ENCODE data around the gene LDLRAP1.
"Not testable (repeated sequence)": the region's sequence is repeated elsewhere in the genome, so short reads cannot be mapped to it uniquely, and the experiment has no call there.

The LDLRAP1 gene

DNA sequence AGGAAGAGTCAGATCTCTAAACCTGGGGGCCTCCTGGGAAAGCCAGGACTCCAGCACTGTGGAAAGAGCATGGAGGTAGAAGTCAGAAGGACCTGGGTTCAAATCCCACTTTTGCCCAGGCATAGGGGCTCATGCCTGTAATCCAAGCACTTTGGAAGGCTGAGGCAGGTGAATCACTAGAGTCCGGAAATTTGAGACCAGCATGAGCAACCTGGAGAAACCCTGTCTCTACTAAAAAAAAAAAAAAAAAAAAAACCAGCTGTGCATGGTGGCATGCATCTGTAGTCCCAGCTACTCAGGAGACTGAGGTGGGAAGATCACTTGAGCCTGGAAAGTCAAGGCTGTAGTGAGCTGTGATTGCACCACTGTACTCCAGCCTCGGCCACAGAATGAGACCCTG, 31.8 kb downstream of the LDLRAP1 start:
- no peak for DNase-seq (ENCODE audit: low read depth, low spot score)

DNA sequence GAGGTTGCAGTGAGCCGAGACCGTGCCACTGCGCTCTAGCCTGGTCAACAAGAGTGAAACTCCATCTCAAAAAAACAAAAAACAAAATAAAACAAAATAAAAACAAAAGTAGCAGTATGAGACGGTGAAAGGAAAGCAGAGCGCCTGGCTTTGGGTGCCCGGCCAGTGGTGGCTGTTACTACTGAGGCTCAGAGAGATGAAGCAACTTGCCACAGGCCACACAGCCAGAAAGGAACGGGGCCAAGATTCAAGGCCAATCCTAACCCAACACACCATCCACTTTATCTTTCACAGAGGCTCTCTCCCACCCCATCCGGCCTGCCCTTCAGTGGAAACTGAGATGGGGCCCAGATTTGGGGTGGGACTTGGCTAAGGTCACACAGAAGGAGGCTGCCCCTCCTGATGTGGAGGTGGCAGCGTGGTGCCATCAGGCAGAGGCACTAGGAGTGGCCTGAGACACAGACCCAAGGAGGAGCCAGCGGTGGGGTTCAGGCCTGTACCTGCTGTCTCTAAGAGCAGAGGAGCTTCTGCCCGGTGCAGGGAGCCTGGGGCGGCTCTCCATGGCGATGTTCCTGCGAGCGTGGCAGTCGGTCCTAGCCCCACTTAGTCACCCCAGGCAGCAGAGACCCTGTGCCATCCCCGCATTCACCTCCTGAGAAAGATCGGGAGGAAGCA, 33.2 kb downstream of the LDLRAP1 start:
- DNase-seq (ENCODE audit: low read depth, low spot score) = no peak

DNA sequence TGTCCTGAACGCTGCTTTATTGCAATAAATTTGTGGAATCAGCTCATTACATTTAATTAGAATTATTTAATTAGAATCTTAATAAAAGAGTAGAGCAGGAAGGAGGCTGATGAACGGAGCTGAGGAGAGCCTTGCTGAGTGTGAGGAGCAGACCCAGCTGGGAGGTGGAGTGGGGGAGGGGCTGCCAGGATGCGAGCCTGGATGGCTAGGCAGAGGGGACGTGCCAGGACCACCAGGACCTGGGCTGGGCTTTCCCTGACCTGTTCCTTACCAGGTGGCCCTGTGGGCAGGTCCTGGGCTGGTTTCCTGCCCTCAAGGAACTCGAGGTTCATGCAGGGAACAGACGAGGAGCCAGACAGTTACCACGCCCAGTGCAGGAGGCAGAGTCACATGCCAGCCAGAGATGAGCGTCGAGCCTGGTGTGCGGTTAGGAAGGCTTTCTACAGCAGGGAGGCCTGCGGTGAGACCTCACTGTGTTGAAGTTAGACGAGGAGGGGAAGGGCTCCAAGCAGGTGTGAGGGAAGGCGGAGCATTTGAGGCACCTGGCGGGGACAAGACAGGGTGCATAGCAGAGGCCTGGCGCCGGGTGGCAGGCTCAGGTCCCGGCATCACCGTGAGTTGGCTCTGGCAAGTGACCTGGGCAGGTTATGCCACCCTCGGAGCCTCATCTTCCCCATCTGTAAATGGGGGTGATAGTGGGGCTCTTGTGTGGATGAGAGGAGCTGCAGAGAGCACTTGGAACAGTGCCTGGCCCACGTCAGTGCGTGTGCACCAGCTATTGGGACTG, 33.9 kb downstream of the LDLRAP1 start:
- DNase-seq (ENCODE audit: low read depth, low spot score) = no peak

DNA sequence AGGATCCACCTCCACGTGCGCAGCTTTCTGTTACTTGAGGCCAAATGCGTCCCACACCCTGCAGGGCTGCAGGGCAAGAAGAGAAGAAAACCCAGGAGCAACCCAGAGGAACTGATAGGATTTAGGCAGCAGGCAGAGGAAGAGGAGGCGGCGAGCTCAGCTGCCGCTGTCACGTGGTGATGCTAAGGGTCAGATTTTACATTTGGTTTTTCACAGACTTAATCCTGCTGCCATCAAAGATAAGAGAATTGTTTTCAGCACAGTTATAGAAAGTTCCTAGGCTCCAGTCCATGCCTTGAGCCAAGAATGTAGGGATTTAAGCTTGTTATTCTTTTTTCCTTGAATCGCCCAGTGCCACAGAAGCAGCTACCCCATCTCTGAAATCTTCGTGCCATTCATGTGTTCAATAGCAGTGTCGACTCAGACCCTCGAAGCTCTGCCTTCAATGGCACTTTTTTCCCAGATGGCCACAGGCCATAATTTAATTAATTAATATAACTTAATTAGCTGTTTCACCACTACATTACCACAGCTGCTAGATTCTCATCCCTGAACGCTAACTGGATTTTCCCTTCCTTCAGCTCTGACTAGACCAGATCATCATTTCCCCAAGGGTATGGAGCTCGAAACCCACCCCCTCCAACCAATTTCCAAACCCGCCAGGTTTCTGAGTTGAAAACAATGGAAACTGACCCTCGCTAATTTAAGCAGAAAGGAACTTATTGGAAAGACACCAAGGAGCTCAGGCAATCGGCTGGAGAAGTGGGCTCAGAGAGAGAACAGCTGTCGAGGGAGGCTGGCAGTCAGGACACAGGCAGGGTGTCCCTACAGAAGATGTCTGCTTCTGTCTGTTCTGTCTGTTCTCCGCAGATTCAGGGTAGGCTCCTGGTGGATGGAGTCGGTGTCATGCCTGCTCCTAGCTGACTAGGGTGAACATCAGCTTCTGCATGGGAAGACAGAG, 36.2 kb downstream of the LDLRAP1 start:
- DNase-seq (ENCODE audit: low read depth, low spot score) = no peak

DNA sequence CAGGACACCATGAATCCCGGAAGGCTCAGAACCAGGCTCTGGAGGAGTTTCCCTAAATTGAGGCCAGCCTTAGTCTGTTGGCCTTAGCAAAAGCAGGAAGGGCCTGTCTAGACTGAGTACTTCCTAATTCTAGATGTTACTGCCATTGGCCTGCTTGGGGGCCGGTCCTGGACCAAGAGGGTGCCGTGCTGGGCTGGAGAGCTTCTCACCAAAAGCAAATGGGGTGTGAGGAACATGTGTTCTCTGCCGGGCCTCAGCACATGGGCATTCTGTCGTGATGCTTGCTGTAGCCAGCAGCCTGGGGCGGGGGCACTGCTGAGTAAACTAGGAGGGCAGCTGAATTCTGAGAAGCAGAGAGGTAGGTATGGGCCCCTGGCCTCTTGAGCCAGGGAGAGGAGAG, 37.5 kb downstream of the LDLRAP1 start:
- no peak for DNase-seq (ENCODE audit: low read depth, low spot score)

DNA sequence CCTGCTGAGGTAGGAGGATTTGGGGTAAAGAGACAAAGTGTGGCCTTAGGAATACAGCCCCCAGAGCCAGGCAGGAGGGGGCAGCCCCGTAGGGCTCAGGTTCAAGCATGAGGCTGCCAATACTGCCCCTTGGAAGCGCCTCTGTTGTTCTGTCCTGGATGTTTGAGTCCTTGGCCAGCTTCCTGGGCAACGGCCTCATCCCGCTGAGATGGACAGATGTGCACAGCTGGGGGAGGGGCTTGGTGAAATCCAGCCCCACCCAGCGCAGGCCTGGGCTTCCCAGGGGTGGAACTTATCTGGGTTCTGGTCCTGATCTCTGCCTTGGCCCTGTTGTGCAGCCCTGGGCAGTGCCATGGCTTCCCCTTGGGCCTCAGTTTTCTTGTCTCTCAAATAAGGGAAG, 38.4 kb downstream of the LDLRAP1 start:
- DNase-seq (ENCODE audit: low read depth, low spot score) = no peak

DNA sequence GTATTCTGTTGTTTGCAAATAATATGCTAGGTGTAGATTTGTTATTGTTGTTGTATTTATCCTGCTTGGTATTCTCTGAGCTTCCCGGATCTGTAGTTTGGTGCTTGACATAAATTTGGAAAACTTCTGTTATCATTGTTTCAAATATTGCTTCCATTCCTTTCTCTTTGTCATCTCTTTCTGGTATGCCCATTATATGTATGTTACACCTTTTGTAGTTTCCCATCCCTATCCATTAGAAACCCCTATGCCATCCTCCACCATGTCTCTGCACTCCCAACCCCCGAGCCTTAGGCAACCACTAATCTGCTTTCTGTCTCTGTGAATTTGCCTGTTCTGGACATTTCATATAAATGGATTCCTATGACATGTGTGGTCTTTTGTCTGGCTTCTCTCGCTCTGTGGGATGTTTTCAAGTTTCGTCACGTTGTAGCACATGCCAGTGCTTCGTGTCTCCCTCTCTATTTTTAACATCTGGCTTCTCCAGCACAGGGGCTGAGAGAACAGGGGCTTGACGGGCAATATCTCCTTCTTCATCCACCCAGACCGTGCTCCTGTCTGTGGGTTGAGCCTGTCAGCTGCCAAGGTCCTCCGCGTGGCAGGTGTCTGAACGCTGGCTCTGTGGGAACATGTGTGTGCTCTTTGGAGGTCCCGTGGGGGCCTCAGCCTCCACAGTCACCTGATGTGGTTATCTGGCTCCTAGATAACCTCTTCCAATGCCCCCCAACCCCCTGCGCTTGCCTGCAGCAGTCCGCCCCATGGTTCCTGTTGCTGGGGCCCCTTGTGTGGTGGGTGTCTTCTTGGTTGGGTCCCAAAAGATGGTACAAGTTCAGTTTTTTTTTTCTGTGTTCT, 40.3 kb downstream of the LDLRAP1 start:
- DNase-seq (ENCODE audit: low read depth, low spot score) = no peak

DNA sequence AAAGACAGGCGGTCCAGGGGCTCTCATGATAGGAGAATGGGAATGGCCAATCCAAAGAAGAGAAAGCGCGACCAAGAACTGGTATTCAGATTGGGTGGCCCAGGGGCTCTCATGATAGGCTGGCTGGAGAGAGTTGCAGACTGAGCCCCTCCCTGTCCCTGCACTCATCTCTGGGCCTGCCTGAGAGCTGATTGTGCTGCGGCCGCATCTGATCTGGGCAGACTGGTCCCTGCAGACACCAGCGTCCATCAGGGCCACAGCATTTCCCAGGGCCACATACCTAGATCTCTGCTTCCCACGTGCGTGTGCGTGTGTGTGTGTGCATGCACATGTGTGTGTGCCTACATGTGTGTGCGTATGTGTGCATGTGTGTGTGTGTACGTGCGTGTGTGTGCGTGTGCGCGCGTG, 42.8 kb downstream of the LDLRAP1 start:
- DNase-seq (ENCODE audit: low read depth, low spot score) = no peak

DNA sequence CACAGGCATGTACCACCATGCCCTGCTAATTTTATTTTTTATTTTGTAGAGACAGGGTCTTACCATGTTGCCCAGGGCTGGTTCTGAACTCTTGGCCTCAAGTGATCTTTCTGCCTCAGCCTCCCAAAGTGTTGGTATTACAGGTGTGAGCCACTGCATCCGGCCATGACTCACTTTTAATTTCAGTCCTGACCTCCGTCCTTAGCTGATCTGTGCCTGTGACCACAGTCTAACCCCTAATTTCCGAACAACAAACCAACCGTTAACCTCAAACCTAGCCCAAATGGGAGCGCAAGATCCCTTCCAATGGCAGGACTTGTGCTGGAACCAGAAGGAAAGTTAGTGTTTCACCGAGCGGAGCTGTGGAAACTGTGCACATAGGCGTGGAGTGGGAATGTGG, 43.9 kb downstream of the LDLRAP1 start:
- no peak for DNase-seq (ENCODE audit: low read depth, low spot score)

DNA sequence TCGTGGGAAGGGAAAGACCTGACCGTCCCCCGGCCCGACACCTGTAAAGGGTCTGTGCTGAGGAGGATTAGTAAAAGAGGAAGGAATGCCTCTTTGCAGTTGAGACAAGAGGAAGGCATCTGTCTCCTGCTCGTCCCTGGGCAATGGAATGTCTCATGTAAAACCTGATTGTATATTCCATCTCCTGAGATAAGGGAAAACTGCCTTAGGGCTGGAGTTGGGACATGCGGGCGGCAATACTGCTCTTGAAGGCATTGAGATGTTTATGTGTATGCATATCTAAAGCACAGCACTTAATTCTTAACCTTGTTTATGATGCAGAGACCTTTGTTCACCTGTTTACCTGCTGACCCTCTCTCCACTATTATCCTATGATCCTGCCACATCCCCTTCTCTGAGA, 44.8 kb downstream of the LDLRAP1 start:
- DNase-seq (ENCODE audit: low read depth, low spot score) = not testable (repeated sequence)

DNA sequence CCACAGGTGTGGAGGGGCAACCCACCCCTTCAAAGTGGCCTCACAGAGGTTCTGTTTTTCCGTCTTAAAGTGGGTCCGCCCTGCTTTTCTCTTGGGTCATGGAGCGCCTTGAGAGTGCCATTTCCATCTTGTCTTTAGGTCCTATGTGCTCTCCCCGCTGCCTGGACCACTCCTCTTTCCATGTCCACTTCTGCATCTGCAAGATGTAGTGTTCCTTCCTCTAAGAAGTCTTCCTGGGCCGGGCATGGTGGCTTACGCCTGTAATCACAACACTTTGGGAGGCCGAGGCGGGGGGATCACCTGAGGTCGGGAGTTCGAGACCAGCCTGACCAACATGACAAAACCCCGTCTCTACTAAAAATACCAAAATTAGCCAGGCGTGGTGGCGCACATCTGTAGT, 45.4 kb downstream of the LDLRAP1 start:
- not testable (repeated sequence) for DNase-seq (ENCODE audit: low read depth, low spot score)

DNA sequence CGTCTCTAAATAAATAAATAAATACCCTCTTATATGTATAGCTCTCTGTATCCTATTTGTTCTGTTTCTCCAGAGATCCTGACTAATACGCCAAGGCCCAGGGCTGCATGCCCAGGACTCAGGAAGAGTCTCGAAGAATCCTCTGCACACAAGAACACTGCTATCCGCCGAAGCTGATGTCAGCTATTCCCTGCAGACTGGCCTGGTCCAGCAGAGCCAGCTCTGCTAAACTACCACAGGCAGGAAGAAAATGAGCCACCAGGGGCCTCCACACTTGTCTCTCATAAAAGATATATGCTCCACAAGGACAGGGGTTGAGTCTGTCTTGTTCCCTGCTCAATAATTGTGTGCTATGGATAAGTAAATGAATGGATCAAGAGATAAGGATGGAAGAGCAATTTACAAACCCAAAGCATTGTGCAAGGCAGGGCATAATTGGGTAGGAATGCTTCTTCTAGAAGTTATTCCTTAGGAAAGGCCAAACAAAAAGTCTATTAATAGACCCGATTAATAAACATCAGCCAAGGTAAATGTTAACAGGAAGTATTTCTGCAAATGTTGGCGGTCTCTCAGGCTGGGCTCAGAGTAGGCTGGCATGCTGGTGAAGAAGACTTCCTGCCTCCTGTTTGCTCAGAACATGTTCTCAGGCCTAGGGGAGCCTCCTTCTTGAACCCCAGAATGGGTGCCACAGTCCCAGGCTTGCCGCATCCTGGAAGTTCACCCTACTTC, 46.9 kb downstream of the LDLRAP1 start:
- DNase-seq (ENCODE audit: low read depth, low spot score) = no peak

DNA sequence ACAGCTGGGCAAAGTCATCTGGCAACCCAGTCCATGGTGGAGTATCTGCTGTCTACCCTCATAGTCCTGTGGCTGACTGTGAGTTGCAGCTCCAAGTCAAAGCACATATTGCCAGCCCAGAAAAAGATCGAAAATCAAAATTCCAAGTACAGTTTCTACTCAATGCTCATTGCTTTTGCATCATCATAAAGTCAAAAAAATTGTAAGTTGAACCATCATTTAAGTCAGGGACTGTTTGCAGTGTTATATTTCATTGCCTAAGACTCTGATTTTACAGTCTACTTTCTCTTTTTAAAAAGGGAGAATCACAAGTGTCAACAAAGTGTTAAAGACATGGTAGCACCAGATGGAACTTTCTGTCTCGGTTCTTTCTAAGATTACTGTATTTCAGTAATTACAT, 50.5 kb downstream of the LDLRAP1 start:
- no peak for DNase-seq (ENCODE audit: low read depth, low spot score)

DNA sequence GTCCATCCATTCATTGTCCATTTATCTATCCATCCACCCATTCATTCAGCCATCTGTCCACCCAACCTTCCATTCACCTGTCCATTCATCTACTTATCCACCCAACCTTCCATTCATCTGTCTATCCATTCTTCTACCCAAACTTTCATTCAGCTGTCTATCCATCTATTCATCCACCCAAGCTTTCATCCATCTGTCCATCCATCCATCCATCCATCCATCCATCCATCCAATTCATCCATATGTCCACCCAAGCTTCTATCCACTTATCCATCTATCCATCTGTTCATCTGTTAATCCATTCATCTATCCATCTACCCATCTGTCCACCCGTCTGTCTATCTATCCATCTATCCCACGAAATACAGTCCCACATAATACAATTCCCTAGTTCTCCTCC, 51.6 kb downstream of the LDLRAP1 start:
- no peak for DNase-seq (ENCODE audit: low read depth, low spot score)

DNA sequence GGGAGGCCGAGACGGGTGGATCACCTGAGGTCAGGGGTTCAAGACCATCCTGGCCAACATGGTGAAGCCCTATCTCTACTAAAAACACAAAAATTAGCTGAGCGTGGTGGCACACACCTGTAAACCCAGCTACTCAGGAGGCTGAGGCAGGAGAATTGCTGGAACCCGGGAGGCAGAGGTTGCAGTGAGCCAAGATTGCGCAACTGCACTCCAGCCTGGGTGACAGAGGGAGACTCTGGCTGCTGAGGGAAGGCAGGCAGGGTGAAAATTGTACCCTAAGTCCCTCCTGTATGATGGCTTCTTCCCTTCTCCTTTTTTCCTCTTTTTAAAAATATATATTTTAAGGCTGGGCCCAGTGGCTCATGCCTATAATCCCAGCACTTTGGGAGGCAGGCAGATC, 53.2 kb downstream of the LDLRAP1 start:
- not testable (repeated sequence) for DNase-seq (ENCODE audit: low read depth, low spot score)

DNA sequence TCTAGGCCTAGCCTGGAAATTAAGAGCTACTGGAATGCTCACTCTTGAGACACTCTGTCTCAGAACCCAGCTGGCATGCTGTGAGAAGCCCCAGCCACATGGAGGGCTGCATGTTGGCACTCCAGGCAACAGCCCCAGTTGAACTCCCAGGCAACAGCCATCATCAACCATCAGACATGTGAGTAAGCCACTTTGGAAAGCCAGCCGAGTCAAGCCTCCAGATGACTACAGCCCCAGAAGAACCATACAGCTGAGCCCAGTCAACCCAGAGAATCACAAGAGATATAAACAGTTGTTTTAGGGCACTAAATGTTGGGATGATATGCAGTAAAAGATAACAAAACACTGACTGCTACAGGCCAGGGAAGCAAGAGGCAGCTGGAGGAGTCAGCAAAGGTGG, 55.5 kb downstream of the LDLRAP1 start:
- DNase-seq (ENCODE audit: low read depth, low spot score) = no peak

DNA sequence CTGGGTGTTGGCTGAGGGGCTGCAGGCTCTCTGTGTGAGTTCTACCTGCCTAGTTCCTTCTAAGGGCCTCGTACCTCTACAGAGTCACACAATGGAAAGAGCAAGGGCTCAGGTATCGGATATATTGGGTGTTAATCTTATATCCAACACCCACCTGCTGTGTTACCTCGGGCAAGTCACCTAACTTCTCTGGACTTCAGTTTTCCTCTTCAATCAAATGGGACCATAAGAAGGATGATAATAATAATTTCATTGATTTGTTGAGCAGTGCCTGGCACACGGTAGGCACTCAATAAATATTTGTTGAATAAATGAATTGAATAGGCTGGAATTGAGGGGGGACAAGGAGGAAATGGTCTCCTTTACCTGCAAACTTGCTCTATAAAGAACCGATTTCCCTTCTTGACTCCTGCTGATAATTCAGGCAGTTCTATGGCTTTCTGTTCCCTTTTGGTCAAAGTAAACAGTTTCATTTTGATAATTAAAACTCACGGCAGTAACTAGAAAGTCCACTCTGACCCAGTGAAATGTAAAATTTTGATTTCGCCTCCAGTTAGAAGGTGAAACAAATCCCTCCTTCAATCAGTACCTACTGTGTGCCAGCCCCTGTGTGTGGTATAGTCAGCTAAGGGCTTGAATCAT, 56.7 kb downstream of the LDLRAP1 start:
- DNase-seq (ENCODE audit: low read depth, low spot score) = no peak

DNA sequence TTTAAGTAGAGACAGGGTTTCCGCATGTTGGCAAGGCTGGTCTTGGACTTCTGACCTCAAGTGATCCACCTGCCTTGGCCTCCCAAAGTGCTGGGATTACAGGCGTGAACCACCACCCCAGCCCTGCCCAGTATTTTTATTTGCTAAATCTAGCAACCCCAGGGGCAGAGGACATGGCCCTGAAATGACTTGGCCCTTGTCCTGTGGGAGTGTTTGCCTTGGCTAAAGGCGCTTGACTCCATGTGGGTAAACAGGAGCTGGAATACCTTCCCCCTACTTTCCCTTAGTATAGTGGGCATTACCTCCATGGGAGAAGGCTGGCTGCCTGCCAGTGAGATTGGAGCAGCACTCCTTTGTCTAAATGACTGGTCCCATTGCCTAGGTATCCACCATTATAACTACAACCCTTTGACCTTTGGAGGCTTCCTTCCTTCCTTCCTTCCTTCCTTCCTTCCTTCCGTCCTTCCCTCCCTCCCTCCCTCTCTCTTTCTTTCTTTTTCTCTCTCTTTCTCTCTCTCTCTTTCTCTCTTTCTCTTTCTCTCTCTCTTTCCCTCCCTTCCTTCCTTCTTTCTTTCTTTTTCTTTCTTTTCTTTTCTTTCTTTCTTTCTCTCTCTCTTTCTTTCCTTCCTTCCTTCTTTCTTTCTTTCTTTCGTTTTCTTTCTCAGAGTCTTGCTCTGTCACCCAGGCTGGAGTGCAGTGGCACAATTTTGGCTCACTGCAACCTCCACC, 57.7 kb downstream of the LDLRAP1 start:
- not testable (repeated sequence) for DNase-seq (ENCODE audit: low read depth, low spot score)

DNA sequence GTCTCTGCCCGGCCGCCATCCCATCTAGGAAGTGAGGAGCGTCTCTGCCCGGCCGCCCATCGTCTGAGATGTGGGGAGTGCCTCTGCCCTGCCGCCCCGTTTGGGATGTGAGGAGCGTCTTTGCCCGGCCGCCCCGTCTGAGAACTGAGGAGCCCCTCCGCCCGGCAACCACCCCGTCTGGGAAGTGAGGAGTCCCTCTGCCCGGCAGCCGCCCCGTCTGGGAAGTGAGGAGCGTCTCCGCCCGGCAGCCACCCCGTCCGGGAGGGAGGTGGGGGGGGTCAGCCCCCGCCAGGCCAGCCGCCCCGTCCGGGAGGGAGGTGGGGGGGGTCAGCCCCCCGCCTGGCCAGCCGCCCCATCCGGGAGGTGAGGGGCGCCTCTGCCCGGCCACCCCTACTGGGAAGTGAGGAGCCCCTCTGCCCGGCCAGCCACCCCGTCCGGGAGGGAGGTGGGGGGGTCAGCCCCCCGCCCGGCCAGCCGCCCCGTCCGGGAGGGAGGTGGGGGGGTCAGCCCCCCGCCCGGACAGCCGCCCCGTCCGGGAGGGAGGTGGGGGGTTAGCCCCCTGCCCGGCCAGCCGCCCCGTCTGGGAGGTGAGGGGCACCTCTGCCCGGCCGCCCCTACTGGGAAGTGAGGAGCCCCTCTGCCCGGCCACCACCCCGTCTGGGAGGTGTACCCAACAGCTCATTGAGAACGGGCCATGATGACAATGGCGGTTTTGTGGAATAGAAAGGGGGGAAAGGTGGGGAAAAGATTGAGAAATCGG, 60.6 kb downstream of the LDLRAP1 start:
- not testable (repeated sequence) for DNase-seq (ENCODE audit: low read depth, low spot score)
